Activated CD4-positive, alpha-beta T cell treated with anti-CD3 and anti-CD28 coated beads for 24 hours (primary cell): ENCODE measurements around the gene ALS2CL.
"Not testable (repeated sequence)": the region's sequence is repeated elsewhere in the genome, so short reads cannot be mapped to it uniquely, and the experiment has no call there.

Source experiments
- DNase-seq, 2 donors: peaks; one replicate each; pipeline ENCODE4 v3.0.0-alpha.2; 2020; ENCODE audit warnings: low read depth in 2 of 2

Gene ALS2CL

DNA sequence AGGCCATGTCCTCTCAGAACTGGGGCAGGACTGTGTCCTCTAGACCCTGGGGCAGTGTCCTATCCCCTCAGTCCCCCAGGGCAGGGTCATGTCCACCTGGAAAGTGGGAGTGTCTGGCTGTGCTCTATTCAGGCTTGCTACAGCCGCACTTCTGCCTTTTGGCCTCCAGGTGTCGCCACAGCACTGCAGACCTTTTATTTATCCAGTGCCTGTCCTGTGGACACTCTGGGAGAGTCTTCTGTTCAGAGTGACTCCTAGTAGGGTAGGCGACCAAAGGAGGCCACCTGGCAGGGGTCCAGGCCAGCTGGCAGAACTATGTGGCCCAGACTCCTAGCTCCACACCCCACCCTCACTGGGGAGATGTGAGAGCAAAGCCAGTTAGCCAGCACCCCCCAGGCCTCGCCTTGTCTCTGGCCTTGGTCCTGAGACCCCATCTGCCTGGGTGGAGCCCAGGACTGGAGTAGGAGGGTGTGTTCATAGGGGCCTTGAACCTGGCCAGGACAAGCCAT is 11.6 kb upstream of the ALS2CL start:
- peak in 1 of 2 donors; percentile 59 for DNase-seq

DNA sequence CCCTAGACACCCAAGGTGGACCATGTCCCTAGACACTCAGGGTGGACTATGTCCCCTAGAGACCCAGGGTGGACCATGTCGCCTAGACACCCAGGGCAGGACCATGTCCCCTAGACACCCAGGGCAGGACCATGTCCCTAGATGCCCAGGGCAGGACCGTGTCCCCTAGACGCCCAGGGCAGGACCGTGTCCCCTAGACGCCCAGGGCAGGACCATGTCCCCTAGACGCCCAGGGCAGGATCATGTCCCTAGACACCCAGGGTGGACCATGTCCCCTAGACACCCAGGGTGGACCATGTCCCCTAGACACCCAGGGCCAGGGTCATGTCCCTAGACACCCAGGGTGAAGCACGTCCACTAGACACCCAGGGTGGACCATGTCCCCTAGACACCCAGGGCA is 10.9 kb upstream of the ALS2CL start:
- not testable (repeated sequence) for DNase-seq

GRCh38 chr3:46703013-46703520 is 9.6 kb upstream of the ALS2CL start:
- DNase-seq: no peak

DNA sequence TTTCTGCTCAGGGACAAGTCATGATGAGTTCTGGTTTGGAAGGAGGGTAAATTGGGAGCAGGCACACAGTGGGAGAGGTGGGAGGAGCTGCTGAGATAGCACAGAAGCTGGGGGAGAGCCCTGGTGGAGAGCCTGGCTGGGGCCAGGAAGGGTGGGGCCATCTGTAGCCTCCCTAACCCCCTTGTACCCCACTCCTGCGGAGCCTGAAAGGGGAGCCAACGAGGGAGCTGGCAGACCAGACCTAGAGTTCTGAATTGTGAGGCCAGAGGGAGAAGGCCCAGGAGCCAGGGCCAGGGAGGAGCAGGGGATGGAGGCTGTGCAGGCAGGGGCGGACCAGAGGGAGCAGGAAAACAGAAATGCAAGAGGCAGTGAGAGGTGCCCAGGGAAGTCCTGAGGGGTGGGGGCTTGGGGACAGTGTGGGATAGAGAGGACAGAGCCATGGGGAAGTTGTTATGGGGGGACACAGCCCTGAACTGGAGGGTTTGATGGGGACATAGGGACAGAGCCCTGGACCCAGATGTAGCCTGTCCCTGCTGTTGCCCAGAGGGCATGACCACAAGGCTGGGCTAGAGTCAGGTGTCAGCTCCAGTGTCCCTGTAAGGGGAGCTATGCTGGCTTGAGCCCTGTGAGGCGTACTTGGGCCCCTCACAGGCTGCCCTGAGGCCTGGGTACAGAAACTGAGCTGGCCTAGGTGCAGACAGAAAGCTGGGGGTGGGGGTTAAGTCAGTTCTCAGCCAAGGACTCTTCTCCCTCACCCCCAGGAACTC is 8.9 kb upstream of the ALS2CL start:
- no peak for DNase-seq

DNA sequence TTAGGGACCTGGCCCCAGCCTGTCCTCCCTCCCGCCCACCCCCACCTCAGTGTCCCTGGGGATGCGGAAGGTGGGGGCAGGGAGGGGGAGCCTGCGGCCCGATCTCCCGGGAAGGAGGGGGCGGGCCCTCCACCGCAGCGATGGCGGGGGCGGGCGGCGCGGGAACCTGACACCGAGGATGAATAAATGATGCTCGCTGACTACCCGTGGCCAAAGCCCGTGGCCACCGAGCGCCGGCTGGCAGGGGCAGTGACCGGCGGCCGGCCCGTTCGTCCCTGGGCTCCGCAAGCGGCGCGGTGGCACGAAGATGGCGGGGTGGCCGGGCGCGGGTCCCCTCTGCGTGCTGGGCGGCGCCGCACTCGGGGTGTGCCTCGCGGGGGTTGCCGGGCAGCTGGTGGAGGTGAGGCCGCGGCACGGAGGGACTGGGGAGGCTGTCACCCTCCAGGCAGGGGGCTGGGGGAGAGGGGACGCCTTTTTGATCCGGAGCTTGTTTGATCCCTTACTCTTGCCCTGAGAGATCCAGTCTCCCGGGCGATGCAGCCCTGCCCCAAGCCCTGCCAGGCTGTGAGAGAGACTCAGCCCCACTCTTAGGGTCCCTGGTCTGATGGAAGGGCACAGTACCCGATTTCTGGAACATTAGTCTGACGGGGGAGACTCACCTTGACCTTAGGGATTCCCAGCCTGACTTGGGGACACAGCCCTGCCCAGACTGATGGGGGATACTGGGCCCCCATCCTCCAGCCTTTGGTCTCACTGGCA is 7.9 kb upstream of the ALS2CL start, which contains the start of gene TMIE:
Gene TMIE (plus strand): TSS at position 212 of the 759 bp plus-strand sequence. CDS start 96 bp downstream, at position 308.
- no peak for DNase-seq

- DNase-seq: no peak
Observed at GRCh38 chr3:46700772-46701171, 7.3 kb upstream of the ALS2CL start.

- no peak for DNase-seq
Observed at GRCh38 chr3:46699676-46700523, 6.4 kb upstream of the ALS2CL start.

DNA sequence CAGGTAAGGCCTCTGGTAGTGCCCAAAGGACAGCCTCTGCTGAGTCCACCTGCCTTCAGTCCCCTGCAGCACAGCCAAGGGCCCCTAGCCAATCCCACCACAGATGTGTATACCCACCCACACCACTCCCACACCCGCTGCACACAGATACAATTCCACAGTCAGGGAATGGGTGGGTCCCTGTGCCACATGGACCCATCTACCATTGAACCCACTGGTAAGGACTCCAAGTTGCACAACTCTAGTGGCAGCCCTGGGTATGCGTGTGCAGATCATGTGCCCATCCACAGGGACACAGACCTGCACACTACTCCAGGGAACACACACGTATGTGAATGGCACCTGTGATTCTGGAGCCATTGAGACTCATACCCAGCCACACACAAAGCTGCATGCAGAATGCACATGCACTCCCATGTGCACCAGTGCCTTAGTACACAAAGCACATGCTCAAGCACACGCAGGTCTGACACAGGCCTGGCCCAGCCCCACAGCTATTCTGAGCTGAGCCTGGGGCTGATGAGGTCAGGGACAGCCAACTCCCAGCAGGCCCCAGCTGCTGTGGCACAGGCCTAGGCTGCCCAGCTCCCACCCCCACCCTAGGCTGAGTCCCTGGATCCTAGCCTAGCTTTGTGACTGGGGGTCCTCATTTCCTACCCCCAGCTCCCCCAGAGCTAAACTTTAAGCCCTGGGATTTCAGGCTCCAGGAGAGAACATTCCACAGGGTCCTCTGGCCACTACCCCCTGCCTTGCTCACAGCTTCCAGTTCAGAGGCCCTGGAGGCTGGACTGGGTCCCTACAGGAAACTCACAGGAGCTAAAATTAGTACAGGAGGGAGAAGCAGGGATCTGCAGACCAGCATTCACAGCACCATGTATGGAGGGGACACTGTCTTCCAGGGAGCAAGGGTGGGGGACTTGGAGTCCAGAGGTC is 2.7 kb upstream of the ALS2CL start:
- no peak for DNase-seq

DNA sequence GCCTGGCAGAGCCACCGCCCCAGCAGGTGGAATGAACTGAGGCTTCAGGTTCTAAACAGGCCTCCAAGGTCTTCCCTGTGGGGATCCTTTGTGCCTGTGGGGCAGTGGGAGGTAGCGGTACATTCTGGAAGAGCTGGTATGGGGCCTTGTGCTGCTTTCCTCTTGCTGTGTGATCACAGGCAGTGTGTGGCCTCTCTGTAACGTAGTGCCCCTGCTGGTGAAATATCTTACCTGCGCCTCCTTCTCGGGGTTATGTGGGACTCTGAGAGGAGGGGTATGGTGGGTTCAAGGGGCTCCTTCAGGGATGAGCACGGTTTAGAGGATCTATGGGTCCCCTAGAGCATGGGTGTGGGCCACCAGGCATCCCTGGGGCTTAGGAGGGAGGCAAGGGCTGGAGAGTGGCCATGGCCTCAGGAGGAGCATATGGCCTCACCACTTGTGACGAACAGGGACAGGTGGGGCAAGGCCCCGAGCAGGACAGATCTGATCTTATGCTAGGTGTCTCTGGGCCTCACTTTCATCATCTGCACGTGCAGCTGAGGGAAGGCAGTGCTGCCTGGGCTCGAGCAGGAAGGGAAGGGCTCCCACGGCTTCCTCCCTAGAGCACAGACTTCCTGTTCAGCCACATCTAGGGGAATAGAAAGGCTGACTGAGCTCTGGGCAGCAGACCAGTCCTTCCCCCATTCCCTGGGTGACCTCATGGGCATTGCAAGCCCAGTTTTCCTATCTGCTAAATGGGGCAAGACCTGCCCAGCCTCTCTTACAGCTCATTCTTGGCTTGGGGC is 1.9 kb upstream of the ALS2CL start:
- no peak for DNase-seq

DNA sequence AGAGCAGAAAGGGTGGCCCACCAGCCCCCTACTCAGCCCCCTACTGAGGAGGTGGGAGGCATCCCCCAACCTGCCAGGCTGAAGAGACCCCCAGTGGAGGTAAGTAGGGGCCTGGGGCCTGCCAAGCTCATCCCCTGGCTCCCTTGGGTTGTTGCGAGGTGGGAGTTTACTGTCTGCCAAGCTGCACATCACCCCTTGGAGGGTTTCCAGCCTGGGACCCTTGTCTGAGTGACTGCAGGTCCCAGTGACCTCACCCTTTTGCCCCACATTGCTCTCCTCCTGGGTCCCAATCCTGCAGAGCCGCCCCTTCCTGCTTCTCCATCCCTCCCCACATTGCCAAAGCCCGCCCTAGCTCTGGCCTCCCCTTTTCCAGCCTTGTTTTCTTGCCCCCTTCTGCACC is 1.0 kb upstream of the ALS2CL start:
- no peak for DNase-seq

DNA sequence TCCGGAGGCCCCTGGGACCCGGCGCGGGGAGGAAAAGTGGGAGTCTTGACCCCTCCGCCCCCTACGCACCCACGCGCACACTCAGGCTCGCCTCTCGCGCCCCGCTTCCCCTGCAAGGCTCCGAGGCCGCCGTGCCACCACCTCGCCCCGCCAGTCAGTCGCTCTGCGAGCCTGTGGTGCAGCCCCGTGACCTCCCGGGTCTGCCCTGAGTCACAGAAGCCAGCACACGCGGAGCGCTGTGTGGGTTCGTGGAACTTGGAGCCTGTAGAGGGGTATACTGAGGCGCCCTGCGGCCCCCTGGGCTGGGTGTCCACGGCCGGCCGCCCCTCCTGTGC is 380 bp upstream of the ALS2CL start:
- DNase-seq: no peak

DNA sequence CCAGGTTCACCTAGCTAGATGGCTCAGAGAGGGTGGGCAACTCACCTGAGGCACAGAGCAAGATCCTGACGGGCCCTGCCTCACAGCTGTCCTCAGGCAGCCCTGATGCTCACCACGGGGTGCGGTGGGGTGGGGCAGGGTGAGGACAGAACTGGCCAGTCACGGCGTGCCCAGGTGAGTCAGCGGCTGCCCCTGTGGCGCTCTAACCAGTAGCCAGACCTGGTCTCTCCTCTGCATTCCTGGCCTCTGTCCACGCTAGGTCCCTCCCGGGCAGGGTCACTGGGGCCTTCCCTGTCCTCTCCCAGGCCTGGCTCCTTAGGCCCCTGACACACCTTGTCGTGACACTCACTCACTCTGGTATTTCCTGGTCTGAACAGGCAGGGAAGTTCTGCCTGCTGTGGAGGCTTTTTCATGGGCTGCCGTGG is 901 bp downstream of the ALS2CL start:
- DNase-seq: no peak

DNA sequence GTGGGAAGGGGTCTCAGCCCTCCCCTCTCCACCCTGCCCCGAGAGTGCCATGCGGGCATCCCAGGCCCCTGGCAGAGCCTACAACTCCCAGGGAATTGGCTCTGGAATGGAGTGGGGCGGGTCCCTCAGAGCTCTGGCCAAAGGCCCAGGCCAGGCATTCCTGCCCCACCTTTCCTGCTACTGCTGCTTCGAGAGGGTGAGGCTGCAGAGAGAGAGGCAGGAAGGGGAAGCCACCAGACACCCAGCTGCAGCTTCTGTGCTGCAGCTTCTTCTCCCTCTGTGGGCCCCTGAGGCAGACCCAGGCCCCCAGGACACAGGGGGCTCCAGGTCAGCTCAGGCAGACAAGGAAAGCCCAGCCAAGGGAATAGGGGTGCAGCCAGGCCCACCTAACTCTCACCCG is 2.7 kb downstream of the ALS2CL start:
- DNase-seq: no peak

- no peak for DNase-seq
Observed at GRCh38 chr3:46685446-46685845, 8.0 kb downstream of the ALS2CL start.

DNA sequence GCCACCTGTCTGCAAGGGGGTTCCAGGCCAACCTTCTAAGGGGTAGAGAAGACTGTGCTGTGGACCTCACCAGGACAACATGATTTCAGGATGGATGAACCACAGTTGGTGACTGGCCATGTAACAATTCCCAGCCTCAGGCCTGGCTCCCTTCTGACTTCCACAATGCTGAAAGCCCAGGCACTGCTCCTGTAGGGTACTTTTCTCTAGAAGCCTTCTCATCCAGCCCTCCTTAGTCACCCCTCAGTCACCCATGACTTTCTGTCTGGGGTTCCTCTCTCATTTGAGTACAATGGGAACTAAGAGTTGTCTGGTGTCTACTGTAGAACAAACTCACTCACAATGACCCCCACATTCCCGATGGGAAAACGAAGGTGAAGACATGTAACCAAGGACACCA is 8.6 kb downstream of the ALS2CL start:
- DNase-seq: no peak

DNA sequence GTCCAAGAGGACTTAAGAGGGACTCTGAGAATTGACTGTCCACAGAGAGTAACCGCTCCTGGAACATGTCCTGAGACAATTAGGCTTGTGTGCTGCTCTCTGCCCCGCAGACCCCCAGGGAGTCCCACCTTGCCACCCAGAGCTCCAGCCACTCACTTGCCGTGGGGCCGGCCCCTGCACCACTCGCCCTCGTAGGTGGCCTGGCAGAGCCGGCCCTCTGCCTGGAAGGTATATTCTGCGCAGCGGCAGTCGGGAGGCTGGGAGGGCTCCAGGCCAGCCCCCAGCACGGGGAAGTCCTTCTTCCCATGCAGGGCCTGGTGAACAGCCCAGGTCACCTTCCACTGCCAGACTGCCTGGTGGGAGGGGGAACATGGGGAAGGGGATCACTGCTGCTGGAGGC is 10.5 kb downstream of the ALS2CL start:
- DNase-seq: no peak

GRCh38 chr3:46681856-46682540 is 11.5 kb downstream of the ALS2CL start:
- no peak for DNase-seq

DNA sequence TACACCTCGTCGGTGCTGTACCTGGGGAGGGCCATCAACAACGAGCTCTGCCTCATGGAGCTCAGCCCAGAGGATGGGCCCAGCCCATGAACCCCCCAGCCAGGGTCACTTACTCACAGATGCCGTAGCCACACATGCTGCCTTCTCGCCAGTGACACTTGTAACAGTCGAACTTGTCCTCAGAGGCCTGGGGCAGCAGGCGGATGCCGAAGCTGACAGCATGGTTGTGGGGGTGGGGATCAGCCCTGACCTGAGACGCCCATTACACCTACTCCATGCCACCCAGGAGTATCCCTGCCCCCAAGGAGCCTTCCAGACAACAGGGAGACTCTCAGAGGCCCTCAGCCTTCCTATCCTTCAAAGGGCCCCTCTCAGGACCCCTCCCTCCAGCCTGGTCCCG is 12.1 kb downstream of the ALS2CL start:
- no peak for DNase-seq

DNA sequence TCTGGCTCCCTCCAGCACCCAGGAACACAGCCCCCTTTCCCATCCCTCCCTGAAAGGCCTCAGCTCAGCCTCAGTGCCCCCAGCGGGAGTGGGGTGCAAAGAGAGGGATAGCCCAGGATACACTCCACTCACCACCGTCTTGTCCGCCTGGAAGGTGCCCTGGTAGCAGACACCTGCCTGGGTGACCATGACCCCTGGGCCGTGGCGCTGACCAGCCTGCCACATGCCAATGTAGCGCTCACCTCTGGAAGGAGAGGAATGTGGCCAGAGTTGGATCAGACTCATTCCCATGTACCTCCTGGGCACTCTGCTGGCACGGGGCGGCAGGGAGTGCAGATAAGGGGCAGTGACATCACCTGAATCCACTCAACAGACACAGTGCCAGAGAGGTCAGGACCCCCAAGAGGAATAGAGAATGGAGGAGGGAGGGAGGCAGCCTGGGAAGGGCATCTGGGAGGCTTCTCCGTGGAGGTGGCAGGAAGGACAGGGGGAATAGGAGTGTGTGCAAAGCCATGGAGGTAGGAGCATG is 13.1 kb downstream of the ALS2CL start:
- no peak for DNase-seq
